Activated CD4-positive, CD25-positive, alpha-beta regulatory T cell treated with anti-CD3 and anti-CD28 coated beads, Interleukin-2, amount 50 U/mL, for 72 hours (primary cell): ENCODE measurements around the gene CCDC85C.
A peak's percentile ranks its signal among the peaks of the same experiment; 100 is the strongest.

Experiments used
- DNase-seq: peaks from one replicate; pipeline ENCODE4 v3.0.0; 2021

The CCDC85C gene

GRCh38 chr14:99519931-99520421 is 84.0 kb downstream of the CCDC85C start:
- DNase-seq: no peak

GRCh38 chr14:99519347-99519881 is 84.6 kb downstream of the CCDC85C start:
- no peak for DNase-seq

- peak; percentile 93 for DNase-seq
Measured at GRCh38 chr14:99518441-99519346, 85.3 kb downstream of the CCDC85C start.

GRCh38 chr14:99517643-99518381 is 86.2 kb downstream of the CCDC85C start:
- no peak for DNase-seq

- no peak for DNase-seq
Measured at GRCh38 chr14:99516871-99517642, 87.0 kb downstream of the CCDC85C start.

GRCh38 chr14:99516156-99516870 is 87.7 kb downstream of the CCDC85C start:
- peak; percentile 27 for DNase-seq

GRCh38 chr14:99515301-99516155 is 88.5 kb downstream of the CCDC85C start:
- DNase-seq: no peak

- DNase-seq: no peak
Measured at GRCh38 chr14:99514552-99515300, 89.3 kb downstream of the CCDC85C start.

- DNase-seq: no peak
Measured at GRCh38 chr14:99513946-99514551, 90.0 kb downstream of the CCDC85C start.

GRCh38 chr14:99513183-99513694 is 90.8 kb downstream of the CCDC85C start:
- DNase-seq: no peak

GRCh38 chr14:99512571-99513182 is 91.3 kb downstream of the CCDC85C start:
- DNase-seq: no peak

GRCh38 chr14:99512110-99512449 is 91.9 kb downstream of the CCDC85C start:
- DNase-seq: no peak

- DNase-seq: no peak
Measured at GRCh38 chr14:99511421-99512109, 92.4 kb downstream of the CCDC85C start.

- no peak for DNase-seq
Measured at GRCh38 chr14:99510556-99511139, 93.4 kb downstream of the CCDC85C start.

- DNase-seq: no peak
Measured at GRCh38 chr14:99509871-99510555, 94.0 kb downstream of the CCDC85C start.

- no peak for DNase-seq
Measured at GRCh38 chr14:99508896-99509629, 94.9 kb downstream of the CCDC85C start.
